ENCODE measurements around the gene CAB39L. TPM values are rescaled to one million over a fixed set of nuclear protein-coding genes. Genes with fewer than 3 reads are reported as not detected.
"Not testable (repeated sequence)": the region's sequence is repeated elsewhere in the genome, so short reads cannot be mapped to it uniquely, and the experiment has no call there.

CAB39L gene
- total RNA-seq, 1 donor from 2014 or later, result 13.3 TPM

DNA sequence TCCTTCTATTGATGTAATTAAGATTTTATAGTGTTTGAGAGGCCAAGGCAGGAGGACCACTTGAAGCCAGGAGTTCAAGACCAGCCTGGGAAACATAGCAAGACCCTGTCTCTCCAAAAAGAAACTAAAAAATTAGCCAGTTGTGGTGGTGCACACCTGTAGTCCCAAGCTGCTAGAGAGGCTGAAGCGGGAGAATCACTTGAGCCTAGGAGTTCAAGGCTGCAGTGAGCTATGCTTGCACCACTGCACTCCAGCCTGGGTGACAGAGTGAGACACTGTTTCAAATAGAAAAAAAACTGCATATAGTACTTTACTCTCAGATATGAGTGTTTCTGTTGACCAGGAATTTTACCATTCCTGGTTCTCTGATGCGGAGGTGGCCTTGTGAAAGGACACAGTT lies 147.2 kb downstream of the CAB39L start:
- no peak overlapping the region for H3K27ac Mint-ChIP-seq
- peaks cover 23% of the 10 kb centered on the region for H3K4me1 Mint-ChIP-seq
- DNase-seq (ENCODE audit: low spot score in 2 of 2, unreplicated experiment in 2 of 2), result no peak
- TF ChIP-seq, protein P1, sequence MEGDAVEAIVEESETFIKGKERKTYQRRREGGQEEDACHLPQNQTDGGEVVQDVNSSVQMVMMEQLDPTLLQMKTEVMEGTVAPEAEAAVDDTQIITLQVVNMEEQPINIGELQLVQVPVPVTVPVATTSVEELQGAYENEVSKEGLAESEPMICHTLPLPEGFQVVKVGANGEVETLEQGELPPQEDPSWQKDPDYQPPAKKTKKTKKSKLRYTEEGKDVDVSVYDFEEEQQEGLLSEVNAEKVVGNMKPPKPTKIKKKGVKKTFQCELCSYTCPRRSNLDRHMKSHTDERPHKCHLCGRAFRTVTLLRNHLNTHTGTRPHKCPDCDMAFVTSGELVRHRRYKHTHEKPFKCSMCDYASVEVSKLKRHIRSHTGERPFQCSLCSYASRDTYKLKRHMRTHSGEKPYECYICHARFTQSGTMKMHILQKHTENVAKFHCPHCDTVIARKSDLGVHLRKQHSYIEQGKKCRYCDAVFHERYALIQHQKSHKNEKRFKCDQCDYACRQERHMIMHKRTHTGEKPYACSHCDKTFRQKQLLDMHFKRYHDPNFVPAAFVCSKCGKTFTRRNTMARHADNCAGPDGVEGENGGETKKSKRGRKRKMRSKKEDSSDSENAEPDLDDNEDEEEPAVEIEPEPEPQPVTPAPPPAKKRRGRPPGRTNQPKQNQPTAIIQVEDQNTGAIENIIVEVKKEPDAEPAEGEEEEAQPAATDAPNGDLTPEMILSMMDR (IDR thresholded peaks at IDR 0.05; ENCODE audit: unreplicated experiment), result no peak
- H3K4me3 Mint-ChIP-seq, result no peak overlapping the region
- no peaks in the 10 kb centered on the region for H3K9me3 Mint-ChIP-seq
- H3K27me3 Mint-ChIP-seq (ENCODE audit: low read depth), result peaks cover 5% of the 10 kb centered on the region
- no peaks in the 10 kb centered on the region for H3K36me3 Mint-ChIP-seq

DNA sequence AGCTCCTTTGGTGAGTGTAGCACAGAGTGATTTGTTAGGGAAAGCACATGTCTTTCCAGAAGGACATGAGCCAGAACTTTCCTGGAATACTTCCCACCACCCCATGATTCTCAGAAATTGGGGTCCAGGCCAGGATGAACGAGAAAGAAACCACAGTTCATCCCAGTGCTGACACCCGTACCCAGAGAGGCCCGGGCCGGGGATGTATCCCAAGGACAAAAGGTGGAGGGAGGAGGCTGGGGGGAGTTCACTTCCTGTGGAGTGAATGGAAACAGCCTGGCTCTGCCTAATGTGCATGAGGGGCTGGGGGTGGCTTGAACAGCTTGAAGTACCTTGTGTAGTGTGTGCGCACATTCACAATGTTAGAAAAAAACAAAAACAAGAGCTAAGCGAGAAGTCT lies 148.6 kb downstream of the CAB39L start:
- Mint-ChIP-seq H3K27ac (no peak overlapping the region), H3K4me1 (peaks cover 20% of the 10 kb centered on the region), H3K4me3 (no peak overlapping the region), H3K27me3 (ENCODE audit: low read depth) (peaks cover 2% of the 10 kb centered on the region), H3K36me3 (no peaks in the 10 kb centered on the region), H3K9me3 (no peaks in the 10 kb centered on the region)
- TF ChIP-seq, protein P1 (IDR thresholded peaks at IDR 0.05; ENCODE audit: unreplicated experiment), result no peak
- DNase-seq (ENCODE audit: low spot score in 2 of 2, unreplicated experiment in 2 of 2), result no peak

DNA sequence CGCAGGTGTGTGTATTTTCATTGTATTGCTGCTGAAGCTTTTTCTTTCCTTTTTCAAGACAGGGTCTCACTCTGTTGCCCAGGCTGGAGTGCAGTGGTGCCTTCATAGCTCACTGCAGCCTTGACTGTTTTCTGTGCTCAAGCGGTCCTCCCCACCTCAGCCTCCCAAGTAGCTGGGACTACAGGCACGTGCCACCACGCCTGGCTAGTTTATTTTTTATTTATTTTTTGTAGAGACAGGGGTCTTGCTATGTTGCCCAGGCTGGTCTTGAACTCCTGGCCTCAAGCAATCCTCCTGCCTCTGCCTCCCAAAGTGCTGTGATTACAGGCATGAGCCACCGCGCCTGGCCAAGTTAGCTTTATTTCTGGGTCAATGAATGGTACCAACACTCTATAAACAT lies 149.1 kb downstream of the CAB39L start:
- H3K9me3 Mint-ChIP-seq; H3K36me3 Mint-ChIP-seq; H3K4me3 Mint-ChIP-seq; H3K27me3 Mint-ChIP-seq (ENCODE audit: low read depth); H3K27ac Mint-ChIP-seq; DNase-seq (ENCODE audit: low spot score in 2 of 2, unreplicated experiment in 2 of 2): not testable (repeated sequence)
- peaks cover 20% of the 10 kb centered on the region for H3K4me1 Mint-ChIP-seq

DNA sequence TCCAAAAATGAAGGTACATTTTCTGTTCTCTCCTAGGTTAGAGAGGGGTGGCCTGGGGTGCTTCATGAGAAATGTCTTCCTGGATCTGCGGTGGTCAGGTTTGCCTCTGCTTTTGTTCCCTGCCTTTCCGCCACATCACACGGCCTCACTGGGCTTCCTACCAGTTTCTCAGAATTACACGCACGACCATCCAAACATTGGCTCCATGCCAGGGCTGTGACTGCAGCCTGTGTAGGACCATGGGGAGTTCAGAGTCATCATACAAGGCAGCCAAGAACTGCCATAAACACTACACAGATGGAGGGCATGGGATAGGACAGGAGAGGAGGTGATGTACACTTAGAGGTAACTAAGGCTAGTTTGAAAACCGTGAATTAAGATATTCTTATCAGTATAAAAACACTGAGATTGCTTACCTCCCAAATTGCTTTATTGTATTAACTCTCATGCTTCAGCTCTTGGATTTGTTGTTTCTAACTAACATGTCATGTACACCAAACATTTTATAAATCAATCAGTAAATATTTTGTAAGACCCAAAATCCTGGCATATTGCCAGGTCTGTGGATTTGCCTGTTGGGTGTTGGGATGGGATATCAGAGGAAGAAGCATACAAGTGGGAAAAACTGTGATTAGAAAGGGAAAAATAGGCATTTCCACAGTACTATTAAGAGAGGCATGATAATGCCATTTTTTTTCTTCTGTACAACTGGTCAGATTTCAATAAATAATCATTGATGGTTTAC lies 150.9 kb downstream of the CAB39L start:
- Mint-ChIP-seq H3K27me3 (ENCODE audit: low read depth) (no peaks in the 10 kb centered on the region), H3K4me3 (no peak overlapping the region), H3K27ac (peak overlapping the region; percentile 55), H3K9me3 (no peaks in the 10 kb centered on the region), H3K36me3 (no peaks in the 10 kb centered on the region), H3K4me1 (peaks cover 14% of the 10 kb centered on the region)
- TF ChIP-seq, protein P1 (IDR thresholded peaks at IDR 0.05; ENCODE audit: unreplicated experiment), result no peak
- DNase-seq (ENCODE audit: low spot score in 2 of 2, unreplicated experiment in 2 of 2), result peak; percentile 61 to 77

DNA sequence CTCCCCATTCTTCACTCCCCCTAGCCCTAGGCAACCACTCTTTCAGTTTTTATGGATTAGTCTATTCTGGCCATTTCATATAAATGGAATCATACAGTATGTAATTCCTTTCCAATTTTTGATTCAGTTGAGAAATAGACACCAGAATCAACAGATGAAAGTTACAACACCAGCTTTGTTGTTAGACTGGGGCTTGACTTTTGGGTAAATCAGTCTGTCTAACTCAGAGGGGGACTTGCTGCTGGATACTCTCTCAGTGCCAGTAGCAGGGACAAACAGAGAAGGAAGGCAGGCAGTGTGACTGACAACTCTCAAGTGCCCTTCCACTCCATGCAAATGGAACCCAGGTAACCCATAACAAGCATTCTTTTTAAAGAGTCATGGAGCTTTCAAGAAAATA lies 155.4 kb downstream of the CAB39L start:
- H3K4me3 Mint-ChIP-seq, result no peak overlapping the region
- H3K27ac Mint-ChIP-seq, result no peak overlapping the region
- no peaks in the 10 kb centered on the region for H3K36me3 Mint-ChIP-seq
- no peaks in the 10 kb centered on the region for H3K27me3 Mint-ChIP-seq (ENCODE audit: low read depth)
- TF ChIP-seq, protein P1 (IDR thresholded peaks at IDR 0.05; ENCODE audit: unreplicated experiment), result no peak
- H3K4me1 Mint-ChIP-seq, result peaks cover 14% of the 10 kb centered on the region
- no peak for DNase-seq (ENCODE audit: low spot score in 2 of 2, unreplicated experiment in 2 of 2)
- H3K9me3 Mint-ChIP-seq, result no peaks in the 10 kb centered on the region

DNA sequence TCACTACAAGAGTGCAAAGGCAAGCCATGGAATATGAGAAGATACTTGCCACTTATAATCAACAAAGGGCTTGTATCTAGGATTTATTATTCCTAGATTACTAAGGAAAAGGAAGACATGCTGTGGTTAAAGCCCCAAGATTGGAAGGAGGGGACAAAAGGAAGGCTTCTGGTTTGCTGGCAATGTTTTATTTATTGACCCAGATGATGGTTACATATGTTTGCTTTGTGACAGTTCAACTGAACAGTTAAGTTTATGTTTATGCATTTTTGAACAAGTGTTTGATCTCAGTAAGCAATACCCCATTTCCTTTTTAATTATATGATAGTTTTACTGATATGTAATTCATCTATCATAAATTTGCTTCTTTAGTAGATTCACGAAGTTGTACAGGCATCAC lies 155.9 kb downstream of the CAB39L start:
- H3K27me3 Mint-ChIP-seq (ENCODE audit: low read depth), result no peaks in the 10 kb centered on the region
- H3K36me3 Mint-ChIP-seq, result no peaks in the 10 kb centered on the region
- no peak overlapping the region for H3K4me3 Mint-ChIP-seq
- peaks cover 9% of the 10 kb centered on the region for H3K4me1 Mint-ChIP-seq
- no peak overlapping the region for H3K27ac Mint-ChIP-seq
- DNase-seq (ENCODE audit: low spot score in 2 of 2, unreplicated experiment in 2 of 2), result no peak
- TF ChIP-seq, protein P1 (IDR thresholded peaks at IDR 0.05; ENCODE audit: unreplicated experiment), result no peak
- no peaks in the 10 kb centered on the region for H3K9me3 Mint-ChIP-seq
